ENCODE results near the gene WARS2. TPM values are rescaled to one million over a fixed set of nuclear protein-coding genes. Genes with fewer than 3 reads are reported as not detected.

Gene WARS2
- polyA plus RNA-seq, 1 experiment, result 17.7 TPM

DNA sequence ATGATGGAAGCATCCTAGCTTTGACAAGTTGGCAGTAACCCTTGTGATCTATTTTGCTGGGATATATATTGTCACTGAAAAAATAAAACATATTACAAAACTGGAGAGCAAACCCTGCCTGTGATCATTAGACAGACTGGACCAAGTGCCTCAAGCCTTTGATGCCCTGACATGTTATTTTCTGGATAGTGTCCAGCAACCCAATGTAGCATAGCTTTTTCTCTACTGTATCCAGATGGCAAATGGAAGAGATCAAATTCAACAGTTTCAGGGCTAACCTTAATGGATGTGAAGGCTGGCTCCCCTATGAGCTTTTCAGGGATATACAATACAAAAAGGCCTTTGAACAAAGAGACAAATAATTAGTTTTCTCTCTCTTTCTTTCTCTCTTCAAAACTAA lies 25.1 kb downstream of the WARS2 start:
- no peaks in the 10 kb centered on the region for H3K27me3 ChIP-seq (ENCODE audit: control insufficient read depth, insufficient read depth, low read length)
- CTCF ChIA-PET, result interaction anchor here (1.0 kb wide), 1 partner anchor 12 kb away, joined by 3 read pairs; no protein-coding TSS in a partner anchor
- POLR2A ChIA-PET, result no interaction called here
- no peaks in the 10 kb centered on the region for H3K36me3 ChIP-seq (ENCODE audit: control insufficient read depth, insufficient read depth, low read length)
- no peak for TF ChIP-seq CTCF (IDR thresholded peaks at IDR 0.05; ENCODE audit: insufficient read depth, low read depth, low read length)
- no peak overlapping the region for H3K4me3 ChIP-seq (ENCODE audit: low read depth, low read length)
- DNase-seq (ENCODE audit: low read depth), result no peak

- ChIA-PET CTCF (interaction anchor here (1.0 kb wide), 1 partner anchor 13 kb away, joined by 3 read pairs; no protein-coding TSS in a partner anchor), POLR2A (no interaction called here)
- Histone ChIP-seq H3K27me3 (ENCODE audit: control insufficient read depth, insufficient read depth, low read length) (no peaks in the 10 kb centered on the region), H3K36me3 (ENCODE audit: control insufficient read depth, insufficient read depth, low read length) (no peaks in the 10 kb centered on the region), H3K4me3 (ENCODE audit: low read depth, low read length) (no peak overlapping the region)
- no peak for DNase-seq (ENCODE audit: low read depth)
- TF ChIP-seq CTCF (IDR thresholded peaks at IDR 0.05; ENCODE audit: insufficient read depth, low read depth, low read length), result no peak
Observed at GRCh38 chr1:119114786-119115185, 25.7 kb downstream of the WARS2 start.

GRCh38 chr1:119112791-119113190 lies 27.7 kb downstream of the WARS2 start:
- no peak overlapping the region for H3K4me3 ChIP-seq (ENCODE audit: low read depth, low read length)
- no peak for DNase-seq (ENCODE audit: low read depth)
- no peak for TF ChIP-seq CTCF (IDR thresholded peaks at IDR 0.05; ENCODE audit: insufficient read depth, low read depth, low read length)
- CTCF ChIA-PET, result no interaction called here
- POLR2A ChIA-PET, result no interaction called here
- no peaks in the 10 kb centered on the region for H3K36me3 ChIP-seq (ENCODE audit: control insufficient read depth, insufficient read depth, low read length)
- H3K27me3 ChIP-seq (ENCODE audit: control insufficient read depth, insufficient read depth, low read length), result no peaks in the 10 kb centered on the region

DNA sequence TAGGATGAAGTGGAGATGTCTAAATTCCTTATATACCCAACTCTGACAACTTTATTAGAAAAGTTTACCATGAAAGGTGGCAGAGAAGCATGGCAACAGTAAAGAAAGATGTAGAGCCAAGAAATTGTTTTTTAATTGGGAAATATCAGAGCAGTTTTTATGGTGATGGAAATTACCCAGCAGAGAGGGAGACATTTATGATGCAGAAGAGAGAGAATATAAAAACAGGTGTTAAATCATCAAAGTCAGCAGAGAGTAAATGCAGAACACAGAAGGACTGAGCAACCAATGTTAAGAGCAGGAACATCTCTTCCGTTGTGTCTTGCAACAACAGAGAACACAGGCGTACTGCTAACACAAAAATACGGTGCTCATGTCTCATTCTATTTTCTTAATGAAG lies 28.2 kb downstream of the WARS2 start:
- DNase-seq (ENCODE audit: low read depth), result no peak
- Histone ChIP-seq H3K27me3 (ENCODE audit: control insufficient read depth, insufficient read depth, low read length) (no peaks in the 10 kb centered on the region), H3K4me3 (ENCODE audit: low read depth, low read length) (no peak overlapping the region), H3K36me3 (ENCODE audit: control insufficient read depth, insufficient read depth, low read length) (no peaks in the 10 kb centered on the region)
- CTCF ChIA-PET, result no interaction called here
- TF ChIP-seq CTCF (IDR thresholded peaks at IDR 0.05; ENCODE audit: insufficient read depth, low read depth, low read length), result no peak
- POLR2A ChIA-PET, result no interaction called here

GRCh38 chr1:119108988-119109387 lies 31.5 kb downstream of the WARS2 start:
- DNase-seq (ENCODE audit: low read depth), result no peak
- H3K27me3 ChIP-seq (ENCODE audit: control insufficient read depth, insufficient read depth, low read length), result no peaks in the 10 kb centered on the region
- TF ChIP-seq CTCF (IDR thresholded peaks at IDR 0.05; ENCODE audit: insufficient read depth, low read depth, low read length), result no peak
- H3K36me3 ChIP-seq (ENCODE audit: control insufficient read depth, insufficient read depth, low read length), result no peaks in the 10 kb centered on the region
- H3K4me3 ChIP-seq (ENCODE audit: low read depth, low read length), result no peak overlapping the region
- ChIA-PET POLR2A (no interaction called here), CTCF (no interaction called here)
